ENCODE results near the gene PSMB5. TPM values are rescaled to one million over a fixed set of nuclear protein-coding genes. Genes with fewer than 3 reads are reported as not detected.

Gene PSMB5
- total and polyA plus RNA-seq, 9 of the 15 experiments (the other 6 are each of a cell fraction or from before 2014, with no cell fraction given), result 198 to 1,870 (median 269) TPM

- TF ChIP-seq RNF219 (CRISPR knock-in tag; IDR thresholded peaks at IDR 0.05) (no peak), E2F4 (CRISPR knock-in tag; IDR thresholded peaks at IDR 0.05; ENCODE audit: low read depth) (no peak), ZBTB17 (CRISPR knock-in tag; IDR thresholded peaks at IDR 0.05) (no peak), ZC3H8 (IDR thresholded peaks at IDR 0.05) (0 out of 2 replicates have a peak, but pooled peaks have one; percentile 17), PHF21A (IDR thresholded peaks at IDR 0.05; ENCODE audit: borderline replicate concordance, low read depth) (no peak; the same call in 1 of the 2 replicates), ZFX (CRISPR knock-in tag; IDR thresholded peaks at IDR 0.05) (no peak), RAD51 (IDR thresholded peaks at IDR 0.05; ENCODE audit: borderline replicate concordance, low read depth) (peak; percentile 48; the same call in 1 of the 2 replicates), PHTF2 (CRISPR knock-in tag; IDR thresholded peaks at IDR 0.05) (no peak), RBBP5 (IDR thresholded peaks at IDR 0.05; ENCODE audit: borderline replicate concordance, insufficient read depth, low read length, poor library complexity, severe bottlenecking) (peak; percentile 67), CBX5 (IDR thresholded peaks at IDR 0.05; ENCODE audit: borderline replicate concordance, low read depth) (no peak), CREB1 (IDR thresholded peaks at IDR 0.05) (0 out of 2 replicates have a peak, but pooled peaks have one; percentile 24), CREB1 (CRISPR knock-in tag; IDR thresholded peaks at IDR 0.05) (peak; percentile 80), HDAC2 (IDR thresholded peaks at IDR 0.05) (peak; percentile 98), SMC3 (conservative IDR thresholded peaks at IDR 0.05; ENCODE audit: insufficient read depth, low read depth, low read length) (0 out of 2 replicates have a peak, but pooled peaks have one; percentile 18), KDM1A (IDR thresholded peaks at IDR 0.05) (peak; percentile 52 to 74; a peak in 3 of 4 replicates), RCOR1 (IDR thresholded peaks at IDR 0.05; ENCODE audit: borderline replicate concordance in 1 of 2, low read depth in 2 of 2, low read length in 2 of 2) (peak; percentile 8 to 55; a peak in 1 of 4 replicates), ARID2 (IDR thresholded peaks at IDR 0.05) (peak; percentile 21; the same call in 1 of the 2 replicates), THRA (IDR thresholded peaks at IDR 0.05) (no peak), SMARCB1 (IDR thresholded peaks at IDR 0.05; ENCODE audit: insufficient read length, low read depth) (no peak), ZKSCAN8 (CRISPR knock-in tag; IDR thresholded peaks at IDR 0.05) (no peak), ZBTB49 (CRISPR knock-in tag; IDR thresholded peaks at IDR 0.05; ENCODE audit: borderline replicate concordance) (no peak), POLR2A (conservative IDR thresholded peaks at IDR 0.05) (peak; percentile 72), KLF10 (CRISPR knock-in tag; IDR thresholded peaks at IDR 0.05) (no peak)
Measured at GRCh38 chr14:22982477-22983245, 52.0 kb downstream of the PSMB5 start, which contains the start of gene AJUBA (continued).
